Right atrium auricular region (tissue), 2 donors: ENCODE results near the gene DRICH1. TPM values are rescaled to one million over a fixed set of nuclear protein-coding genes. Genes with fewer than 3 reads are reported as not detected.
"Not testable (repeated sequence)": the region's sequence is repeated elsewhere in the genome, so short reads cannot be mapped to it uniquely, and the experiment has no call there.

Source experiments
- DNase-seq: peaks from one replicate; pipeline ENCODE4 v3.0.0-alpha.2; 2019; ENCODE audit warnings: low spot score
- H3K27ac ChIP-seq, 2 donors: fragments of 200-600 bp; sonication (generic); 1 replicate in 1 of 2; 2 replicates in 1 of 2; pipeline ENCODE4 v1.5.1; 2016 to 2019
- H3K27me3 ChIP-seq, 2 donors: fragments of 200-600 bp; sonication (generic); one replicate each; pipeline versions ENCODE4 v1.5.1 to v1.6.0; 2017 to 2019
- H3K36me3 ChIP-seq: fragments of 200-600 bp; sonication (generic); one replicate; pipeline ENCODE4 v1.5.1; 2016
- H3K4me1 ChIP-seq, 2 donors: fragments of 200-600 bp; sonication (generic); one replicate each; pipeline versions ENCODE4 v1.5.1 to v1.6.0; 2017 to 2019
- H3K4me3 ChIP-seq, 2 donors: fragments of 200-600 bp; sonication (generic); 1 replicate in 1 of 2; 2 replicates in 1 of 2; pipeline ENCODE4 v1.5.1; 2017 to 2019; ENCODE audit warnings: mild to moderate bottlenecking in 1 of 2, moderate library complexity in 1 of 2
- H3K9me3 ChIP-seq, 2 donors: fragments of 200-600 bp; sonication (generic); one replicate each; pipeline ENCODE4 v1.5.1; 2019
- CTCF ChIP-seq, 2 donors: fragments of 200-600 bp; sonication (generic); IDR thresholded peaks; one replicate each; pipeline ENCODE4 v1.5.1; 2019; ENCODE audit warnings: antibody characterized with exemption in 2 of 2
- total RNA-seq, 2 donors: library from RNA; depleted of rRNA; stranded (reverse); fragments of >200 nt; gene quantifications; one replicate each; pipeline ENCODE4 v1.1.0, GENCODE V29; 2016

DRICH1 gene
- total RNA-seq, 2 donors from 2014 or later: not detected

GRCh38 chr22:23579280-23579679 is 52.8 kb downstream of the DRICH1 start:
- no peaks in the 10 kb centered on the region for H3K36me3 ChIP-seq
- H3K27ac ChIP-seq: no peak overlapping the region
- no peak for DNase-seq
- H3K4me3 ChIP-seq: no peak overlapping the region
- H3K9me3 ChIP-seq: no peaks in the 10 kb centered on the region
- TF ChIP-seq CTCF (IDR thresholded peaks at IDR 0.05): no peak
- no peaks in the 10 kb centered on the region for H3K27me3 ChIP-seq
- H3K4me1 ChIP-seq: no peaks in the 10 kb centered on the region

GRCh38 chr22:23578306-23578705 is 53.8 kb downstream of the DRICH1 start:
- Histone ChIP-seq H3K9me3 (no peaks in the 10 kb centered on the region), H3K36me3 (no peaks in the 10 kb centered on the region), H3K4me3 (no peak overlapping the region), H3K4me1 (no peaks in the 10 kb centered on the region), H3K27me3 (no peaks in the 10 kb centered on the region), H3K27ac (no peak overlapping the region)
- DNase-seq: no peak
- no peak for TF ChIP-seq CTCF (IDR thresholded peaks at IDR 0.05)

- TF ChIP-seq CTCF (IDR thresholded peaks at IDR 0.05): no peak
- Histone ChIP-seq H3K27ac (no peak overlapping the region), H3K4me1 (no peaks in the 10 kb centered on the region), H3K9me3 (no peaks in the 10 kb centered on the region), H3K36me3 (no peaks in the 10 kb centered on the region), H3K27me3 (no peaks in the 10 kb centered on the region), H3K4me3 (no peak overlapping the region)
- no peak for DNase-seq
These were observed 55.4 kb downstream of the DRICH1 start for GRCh38 chr22:23576681-23577080.

- no peaks in the 10 kb centered on the region for H3K4me1 ChIP-seq
- no peak for DNase-seq
- no peaks in the 10 kb centered on the region for H3K9me3 ChIP-seq
- H3K4me3 ChIP-seq: no peak overlapping the region
- TF ChIP-seq CTCF (IDR thresholded peaks at IDR 0.05): no peak
- H3K27me3 ChIP-seq: no peaks in the 10 kb centered on the region
- H3K36me3 ChIP-seq: no peaks in the 10 kb centered on the region
- H3K27ac ChIP-seq: no peak overlapping the region
These were observed 56.5 kb downstream of the DRICH1 start for GRCh38 chr22:23575601-23576000.

- H3K27ac ChIP-seq: no peak overlapping the region
- no peaks in the 10 kb centered on the region for H3K9me3 ChIP-seq
- no peak for TF ChIP-seq CTCF (IDR thresholded peaks at IDR 0.05)
- H3K36me3 ChIP-seq: no peaks in the 10 kb centered on the region
- no peak for DNase-seq
- H3K4me3 ChIP-seq: no peak overlapping the region
- no peaks in the 10 kb centered on the region for H3K27me3 ChIP-seq
- no peaks in the 10 kb centered on the region for H3K4me1 ChIP-seq
These were observed 57.2 kb downstream of the DRICH1 start for GRCh38 chr22:23574877-23575276.

- TF ChIP-seq CTCF (IDR thresholded peaks at IDR 0.05): no peak
- no peaks in the 10 kb centered on the region for H3K9me3 ChIP-seq
- DNase-seq: no peak
- no peaks in the 10 kb centered on the region for H3K4me1 ChIP-seq
- H3K27me3 ChIP-seq: no peaks in the 10 kb centered on the region
- no peak overlapping the region for H3K4me3 ChIP-seq
- no peaks in the 10 kb centered on the region for H3K36me3 ChIP-seq
- H3K27ac ChIP-seq: no peak overlapping the region
These were observed 57.7 kb downstream of the DRICH1 start for GRCh38 chr22:23574371-23574811.

- DNase-seq, H3K4me1 ChIP-seq, H3K4me3 ChIP-seq, H3K27ac ChIP-seq, H3K27me3 ChIP-seq, H3K9me3 ChIP-seq, H3K36me3 ChIP-seq: not testable (repeated sequence)
These were observed 58.4 kb downstream of the DRICH1 start for GRCh38 chr22:23573701-23574235.

GRCh38 chr22:23573106-23573505 is 59.0 kb downstream of the DRICH1 start:
- H3K27ac ChIP-seq, H3K9me3 ChIP-seq, H3K4me1 ChIP-seq, H3K4me3 ChIP-seq, H3K36me3 ChIP-seq, DNase-seq, H3K27me3 ChIP-seq: not testable (repeated sequence)
